ENCODE data around the gene C15orf39. TPM values are rescaled to one million over a fixed set of nuclear protein-coding genes. Genes with fewer than 3 reads are reported as not detected.

Gene C15orf39
- total RNA-seq, 1 donor from 2014 or later: 122 TPM

- intact Hi-C loops (cut with micrococcal nuclease): loop anchor here (2.0 kb wide), 1 partner anchor 41 kb away; no protein-coding TSS in a partner anchor
Observed at GRCh38 chr15:75171408-75171807, 30.3 kb upstream of the C15orf39 start.

DNA sequence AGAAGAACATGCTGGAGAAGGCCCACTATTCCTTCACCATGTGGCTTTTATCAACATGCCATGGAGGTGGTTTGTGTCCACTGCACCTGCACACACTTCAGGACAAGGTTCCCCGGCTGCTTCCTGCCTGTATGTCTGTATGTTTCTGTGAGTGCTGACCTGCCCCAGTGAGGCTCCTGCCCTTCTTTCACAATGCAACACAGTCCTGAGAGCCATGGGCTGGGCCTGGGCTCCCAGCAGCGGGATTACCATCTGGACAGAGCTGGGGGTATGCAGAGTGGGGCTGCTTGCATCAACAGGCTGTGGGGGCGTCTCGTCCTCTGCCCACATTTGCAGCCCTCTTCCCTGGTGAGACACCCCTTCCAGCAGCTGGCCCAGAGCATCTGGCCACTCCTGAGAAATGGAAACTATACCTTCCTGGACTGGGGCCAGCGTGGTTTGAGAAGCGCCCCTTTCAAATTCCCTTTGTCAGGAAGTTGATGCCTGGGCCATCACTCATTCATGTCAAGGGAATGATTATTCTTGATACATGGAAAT lies 29.3 kb upstream of the C15orf39 start:
- intact Hi-C loops (cut with micrococcal nuclease): no loop called here

- intact Hi-C loops (cut with micrococcal nuclease): no loop called here
Observed at GRCh38 chr15:75174102-75174501, 27.6 kb upstream of the C15orf39 start.

- intact Hi-C loops (cut with micrococcal nuclease): no loop called here
Observed at GRCh38 chr15:75174729-75175128, 27.0 kb upstream of the C15orf39 start.

- intact Hi-C loops (cut with micrococcal nuclease): no loop called here
Observed at GRCh38 chr15:75176396-75176761, 25.3 kb upstream of the C15orf39 start.

GRCh38 chr15:75177360-75178071 lies 24.2 kb upstream of the C15orf39 start:
- intact Hi-C loops (cut with micrococcal nuclease): loop anchor here (2.0 kb wide), 1 partner anchor 21 kb away; no protein-coding TSS in a partner anchor

- intact Hi-C loops (cut with micrococcal nuclease): loop anchor here (2.0 kb wide), 1 partner anchor 20 kb away; no protein-coding TSS in a partner anchor
Observed at GRCh38 chr15:75178171-75178937, 23.3 kb upstream of the C15orf39 start.

- intact Hi-C loops (cut with micrococcal nuclease): loop anchor here (2.0 kb wide), 1 partner anchor 20 kb away; no protein-coding TSS in a partner anchor
Observed at GRCh38 chr15:75178938-75179745, 22.5 kb upstream of the C15orf39 start.

GRCh38 chr15:75179746-75180140 lies 21.9 kb upstream of the C15orf39 start:
- intact Hi-C loops (cut with micrococcal nuclease): loop anchor here (2.0 kb wide), 1 partner anchor 19 kb away; no protein-coding TSS in a partner anchor

DNA sequence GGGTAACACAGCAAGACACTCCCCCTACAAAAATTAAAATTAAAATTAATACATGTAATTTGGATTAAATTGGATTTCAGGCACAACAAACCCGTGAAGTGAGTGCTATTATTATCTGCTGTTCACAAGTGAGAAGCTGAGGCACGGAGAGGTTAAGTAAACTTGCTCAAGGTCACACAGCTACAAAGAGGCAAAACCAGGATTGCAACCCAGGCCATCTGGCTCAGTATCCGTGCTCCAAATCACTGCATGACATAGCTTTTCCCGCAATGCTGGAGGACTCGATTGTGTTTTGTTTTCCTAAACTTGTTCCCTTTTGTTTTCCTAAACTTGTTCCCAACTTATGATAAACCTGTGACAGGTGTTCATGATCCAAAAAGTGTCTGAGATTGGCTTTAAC lies 19.9 kb upstream of the C15orf39 start:
- intact Hi-C loops (cut with micrococcal nuclease): no loop called here

GRCh38 chr15:75182187-75183131 lies 19.2 kb upstream of the C15orf39 start:
- intact Hi-C loops (cut with micrococcal nuclease): no loop called here

DNA sequence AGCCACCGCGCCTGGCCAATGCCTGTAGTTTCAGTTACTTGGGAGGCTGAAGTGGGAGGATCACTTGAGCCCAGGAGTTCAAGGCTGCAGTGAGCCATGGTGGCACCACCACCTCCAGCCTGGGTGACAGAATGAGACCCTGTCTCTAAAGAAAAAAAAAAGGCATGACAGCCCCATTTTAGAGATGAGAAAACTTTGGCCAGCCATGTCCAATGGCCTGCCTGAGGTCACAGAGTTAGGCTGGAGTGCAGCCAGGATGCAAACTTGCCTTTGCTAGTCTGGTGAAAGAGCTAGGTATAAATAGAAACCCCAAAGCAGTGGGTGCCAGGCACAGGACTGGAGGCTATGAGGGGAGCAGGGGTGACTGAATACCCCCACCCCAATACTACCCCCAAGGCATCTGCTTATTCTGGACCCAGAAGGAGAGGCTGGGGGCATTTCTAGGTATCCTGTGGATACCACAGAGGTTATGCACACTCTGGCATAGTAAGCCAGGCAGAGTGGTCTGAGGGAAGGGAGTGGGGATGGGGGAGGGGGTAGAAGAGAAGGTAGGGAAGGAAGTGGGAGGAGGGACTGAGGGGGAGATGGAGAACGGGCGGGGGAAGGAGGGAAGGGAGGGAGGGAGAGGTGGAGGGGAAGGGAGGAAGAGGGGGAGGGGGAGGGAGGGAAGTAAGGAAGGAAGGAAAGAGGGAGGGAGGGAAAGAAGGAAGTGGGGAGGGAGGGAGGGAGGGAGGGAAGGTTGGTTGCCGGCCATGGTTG lies 16.2 kb upstream of the C15orf39 start:
- intact Hi-C loops (cut with micrococcal nuclease): no loop called here

DNA sequence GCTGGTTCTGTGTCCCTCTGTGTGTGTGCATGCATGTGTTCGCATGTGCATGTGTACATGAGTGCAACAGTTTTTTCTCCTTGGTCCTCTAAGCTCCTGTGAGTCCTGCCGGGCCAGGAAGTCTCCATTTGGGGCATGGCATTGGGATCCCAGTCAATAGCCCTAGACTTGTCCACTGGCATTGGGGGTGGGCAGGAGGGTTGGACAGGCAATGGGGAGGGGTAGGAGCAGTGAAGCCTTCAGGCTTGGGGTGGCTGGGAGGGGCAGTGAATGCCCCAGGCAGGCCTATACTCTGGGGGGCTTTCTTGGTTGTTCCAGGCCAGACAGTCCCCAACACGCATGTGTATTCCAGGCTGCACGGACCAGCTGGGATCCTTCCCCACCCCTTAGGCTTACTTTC lies 15.6 kb upstream of the C15orf39 start:
- intact Hi-C loops (cut with micrococcal nuclease): no loop called here

DNA sequence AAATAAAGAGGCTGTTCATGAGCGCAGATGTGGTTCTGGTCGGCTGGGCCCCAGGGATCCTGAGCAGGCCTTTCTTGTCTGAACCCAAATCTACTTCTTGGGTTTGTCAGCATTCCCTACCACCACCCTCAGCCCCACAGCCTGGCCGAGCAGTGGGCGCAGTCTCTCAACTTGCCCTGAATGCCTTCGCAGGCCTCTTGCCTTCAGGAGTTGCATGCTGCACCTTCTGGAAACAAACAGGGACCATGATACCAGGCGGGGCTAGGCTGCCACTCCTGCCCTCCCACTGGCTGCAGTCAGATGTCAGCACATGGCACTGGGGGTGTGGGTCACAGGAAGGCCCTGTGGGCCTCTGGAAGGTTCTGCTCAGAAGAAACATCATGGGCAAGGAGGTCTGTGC lies 13.2 kb upstream of the C15orf39 start:
- intact Hi-C loops (cut with micrococcal nuclease): no loop called here

GRCh38 chr15:75191235-75191634 lies 10.4 kb upstream of the C15orf39 start:
- intact Hi-C loops (cut with micrococcal nuclease): no loop called here

DNA sequence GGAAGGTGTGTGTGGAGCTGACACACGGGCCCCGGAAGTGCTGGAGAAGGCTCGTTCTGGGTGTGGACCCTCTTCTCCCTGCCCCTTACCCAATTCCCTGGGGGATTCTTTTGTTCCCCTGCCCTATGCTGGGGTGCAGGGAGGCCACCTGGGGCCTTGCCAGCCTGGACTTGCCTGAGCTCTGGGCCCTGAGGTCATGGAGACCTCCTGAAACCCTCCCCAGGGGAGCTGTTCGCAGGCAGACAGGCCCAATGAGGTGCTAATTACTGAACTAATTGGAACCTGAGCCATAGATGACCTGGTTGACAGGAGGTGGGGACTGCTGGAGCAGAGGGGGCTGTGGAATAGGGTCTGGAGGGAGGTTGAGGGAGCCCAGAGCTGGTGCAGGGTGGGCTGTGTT lies 9.4 kb upstream of the C15orf39 start:
- intact Hi-C loops (cut with micrococcal nuclease): no loop called here

GRCh38 chr15:75193272-75193671 lies 8.4 kb upstream of the C15orf39 start:
- intact Hi-C loops (cut with micrococcal nuclease): no loop called here

GRCh38 chr15:75193976-75194375 lies 7.7 kb upstream of the C15orf39 start:
- intact Hi-C loops (cut with micrococcal nuclease): no loop called here

GRCh38 chr15:75194397-75194796 lies 7.3 kb upstream of the C15orf39 start:
- intact Hi-C loops (cut with micrococcal nuclease): no loop called here

Measured in T-helper 1 cell treated with Interleukin-12 subunit alpha and Interleukin-12 subunit beta and Interleukin-4 antibody, amounts not matched to agents 30 ng/mL and 1 ng/mL, for 36 hours (primary cell).